HEK293 (cell line): ENCODE results near the gene ANKRD49.

Experiments used
- CTCF ChIA-PET: fragments of 350-600 bp; formaldehyde crosslinking; extraction: SDS; loops from one replicate; lab custom pipeline; 2021; ENCODE audit warnings: antibody characterized with exemption; lab: Yijun Ruan, JAX
- POLR2A ChIA-PET: fragments of 300-600 bp; formaldehyde crosslinking; extraction: SDS; loops from one replicate; lab custom pipeline; 2020; ENCODE audit warnings: antibody characterized with exemption, inconsistent platforms; lab: Yijun Ruan, JAX
- H3K27ac ChIP-seq: fragments of 200-500 bp; sonication (Bioruptor generic); 2 replicates; pipeline ENCODE4 v1.5.1; 2014; ENCODE audit warnings: low read depth, low read length, control low read depth, inconsistent platforms; ENCODE audit errors: extremely low read depth
- H3K36me3 ChIP-seq, 2 experiments: fragments of 200-500 bp in 1 of 2; sonication (Bioruptor generic) in 1 of 2; 1 replicate in 1 of 2; 2 replicates in 1 of 2; pipeline ENCODE4 v1.5.1; 2014 to 2017; ENCODE audit warnings: inconsistent platforms in 2 of 2, low read length in 2 of 2; ENCODE audit not compliant: control insufficient read depth in 2 of 2, insufficient read depth in 1 of 2
- H3K4me1 ChIP-seq: fragments of 200-500 bp; sonication (Bioruptor generic); 2 replicates; pipeline ENCODE4 v1.5.1; 2014; ENCODE audit warnings: mild to moderate bottlenecking, low read length, inconsistent platforms; ENCODE audit not compliant: control insufficient read depth, insufficient read depth
- H3K4me3 ChIP-seq: 2 replicates; pipeline ENCODE4 v1.5.1; 2011; ENCODE audit warnings: low read depth, mild to moderate bottlenecking, control low read depth, low read length, moderate library complexity
- H3K9me3 ChIP-seq: fragments of 200-500 bp; sonication (Bioruptor generic); 2 replicates; pipeline ENCODE4 v1.5.1; 2014; ENCODE audit warnings: low read depth, low read length, inconsistent platforms; ENCODE audit not compliant: control insufficient read depth, insufficient read depth
- HOXD13 ChIP-seq: sonication (generic); formaldehyde crosslinking; IDR thresholded peaks from 2 replicates; pipeline ENCODE4 v1.8.0; 2022; ENCODE audit warnings: missing genetic modification reagents, borderline replicate concordance
- KLF7 ChIP-seq: fragments of 450-650 bp; formaldehyde crosslinking; IDR thresholded peaks from 2 replicates; pipeline ENCODE4 v1.5.1; 2016; ENCODE audit warnings: missing biosample characterization, missing genetic modification characterization, borderline replicate concordance
- RBAK ChIP-seq: fragments of 450-650 bp; formaldehyde crosslinking; IDR thresholded peaks from 2 replicates; pipeline ENCODE4 v1.5.1; 2016; ENCODE audit warnings: missing biosample characterization, missing genetic modification characterization
- REPIN1 ChIP-seq: fragments of 450-650 bp; formaldehyde crosslinking; IDR thresholded peaks from 2 replicates; pipeline ENCODE4 v1.5.1; 2017; ENCODE audit warnings: missing biosample characterization, missing genetic modification characterization, low read depth
- SETDB1 ChIP-seq: IDR thresholded peaks from one replicate; pipeline ENCODE4 v1.6.1; 2017; ENCODE audit warnings: mild to moderate bottlenecking, low read length, moderate library complexity, mixed read lengths; ENCODE audit not compliant: insufficient read length
- SP7 ChIP-seq: fragments of 450-650 bp; formaldehyde crosslinking; IDR thresholded peaks from 2 replicates; pipeline ENCODE4 v1.5.1; 2016; ENCODE audit warnings: missing biosample characterization, missing genetic modification characterization
- ZNF155 ChIP-seq: fragments of 450-650 bp; formaldehyde crosslinking; IDR thresholded peaks from 2 replicates; pipeline ENCODE4 v1.5.1; 2016; ENCODE audit warnings: missing biosample characterization, missing genetic modification characterization
- ZNF16 ChIP-seq: fragments of 450-650 bp; formaldehyde crosslinking; IDR thresholded peaks from 2 replicates; pipeline ENCODE4 v1.5.1; 2016; ENCODE audit warnings: low read depth, missing biosample characterization, missing genetic modification characterization
- ZNF18 ChIP-seq: fragments of 450-650 bp; formaldehyde crosslinking; IDR thresholded peaks from 2 replicates; pipeline ENCODE4 v1.5.1; 2016; ENCODE audit warnings: missing biosample characterization, missing genetic modification characterization
- ZNF184 ChIP-seq: fragments of 450-650 bp; IDR thresholded peaks from 2 replicates; pipeline ENCODE4 v1.5.1; 2018; ENCODE audit warnings: missing biosample characterization, mild to moderate bottlenecking, missing genetic modification characterization
- ZNF223 ChIP-seq: fragments of 450-650 bp; formaldehyde crosslinking; IDR thresholded peaks from 2 replicates; pipeline ENCODE4 v1.5.1; 2016; ENCODE audit warnings: missing biosample characterization, missing genetic modification characterization
- ZNF26 ChIP-seq: fragments of 450-650 bp; formaldehyde crosslinking; IDR thresholded peaks from 2 replicates; pipeline ENCODE4 v1.5.1; 2016; ENCODE audit warnings: missing biosample characterization, missing genetic modification characterization
- ZNF302 ChIP-seq: fragments of 450-650 bp; formaldehyde crosslinking; IDR thresholded peaks from 2 replicates; pipeline ENCODE4 v1.5.1; 2016; ENCODE audit warnings: missing biosample characterization, missing genetic modification characterization, low read depth
- ZNF311 ChIP-seq: fragments of 450-650 bp; formaldehyde crosslinking; IDR thresholded peaks from 2 replicates; pipeline ENCODE4 v1.5.1; 2017; ENCODE audit warnings: missing biosample characterization, missing genetic modification characterization, borderline replicate concordance
- ZNF362 ChIP-seq: fragments of 450-650 bp; formaldehyde crosslinking; IDR thresholded peaks from 2 replicates; pipeline ENCODE4 v1.5.1; 2016; ENCODE audit warnings: missing biosample characterization, missing genetic modification characterization
- ZNF391 ChIP-seq: fragments of 450-650 bp; formaldehyde crosslinking; IDR thresholded peaks from 2 replicates; pipeline ENCODE4 v1.5.1; 2016; ENCODE audit warnings: low read depth, missing biosample characterization, missing genetic modification characterization, borderline replicate concordance
- ZNF423 ChIP-seq: fragments of 450-650 bp; formaldehyde crosslinking; IDR thresholded peaks from 2 replicates; pipeline ENCODE4 v1.5.1; 2016; ENCODE audit warnings: missing biosample characterization, missing genetic modification characterization
- ZNF473 ChIP-seq: fragments of 450-650 bp; formaldehyde crosslinking; IDR thresholded peaks from 2 replicates; pipeline ENCODE4 v1.5.1; 2017; ENCODE audit warnings: missing biosample characterization, missing genetic modification characterization
- ZNF518A ChIP-seq: fragments of 450-650 bp; formaldehyde crosslinking; conservative IDR thresholded peaks from 2 replicates; pipeline ENCODE4 v1.5.1; 2016; ENCODE audit warnings: low read depth, missing biosample characterization, missing genetic modification characterization
- ZNF544 ChIP-seq: fragments of 450-650 bp; formaldehyde crosslinking; IDR thresholded peaks from 2 replicates; pipeline ENCODE4 v1.5.0; 2017; ENCODE audit warnings: missing biosample characterization, missing genetic modification characterization
- ZNF549 ChIP-seq: fragments of 450-650 bp; IDR thresholded peaks from 2 replicates; pipeline ENCODE4 v1.5.1; 2018; ENCODE audit warnings: missing biosample characterization, missing genetic modification characterization, mild to moderate bottlenecking, inconsistent platforms, moderate library complexity
- ZNF610 ChIP-seq: fragments of 450-650 bp; formaldehyde crosslinking; IDR thresholded peaks from 2 replicates; pipeline ENCODE4 v1.5.1; 2016; ENCODE audit warnings: missing biosample characterization, missing genetic modification characterization, borderline replicate concordance
- ZNF621 ChIP-seq: fragments of 450-650 bp; formaldehyde crosslinking; IDR thresholded peaks from 2 replicates; pipeline ENCODE4 v1.5.1; 2017; ENCODE audit warnings: missing biosample characterization, missing genetic modification characterization
- ZNF626 ChIP-seq: fragments of 450-650 bp; sonication (Bioruptor Pico); formaldehyde crosslinking; IDR thresholded peaks from 2 replicates; pipeline ENCODE4 v1.5.1; 2018; ENCODE audit warnings: missing biosample characterization, missing genetic modification characterization, inconsistent platforms
- ZNF747 ChIP-seq: fragments of 450-650 bp; formaldehyde crosslinking; IDR thresholded peaks from 2 replicates; pipeline ENCODE4 v1.5.1; 2016; ENCODE audit warnings: missing biosample characterization, missing genetic modification characterization
- ZNF792 ChIP-seq: fragments of 450-650 bp; formaldehyde crosslinking; IDR thresholded peaks from 2 replicates; pipeline ENCODE4 v1.5.1; 2016; ENCODE audit warnings: missing biosample characterization, missing genetic modification characterization
- ZNF843 ChIP-seq: fragments of 450-650 bp; formaldehyde crosslinking; IDR thresholded peaks from 2 replicates; pipeline ENCODE4 v1.5.1; 2016; ENCODE audit warnings: missing biosample characterization, missing genetic modification characterization

The ANKRD49 gene

GRCh38 chr11:94477624-94478023 lies 16.2 kb upstream of the ANKRD49 start:
- POLR2A ChIA-PET, result no interaction called here
- TF ChIP-seq HOXD13 (CRISPR knock-in tag) (no peak), ZNF311 (no peak), ZNF518A (no peak), ZNF184 (no peak), ZNF549 (no peak), ZNF155 (tag by site-specific recombination) (no peak), ZNF18 (tag by site-specific recombination) (no peak), ZNF362 (tag by site-specific recombination) (no peak), ZNF391 (no peak), ZNF843 (tag by site-specific recombination) (no peak), ZNF544 (no peak), ZNF223 (tag by site-specific recombination) (no peak), ZNF302 (tag by site-specific recombination) (no peak), REPIN1 (tag by site-specific recombination) (no peak)
- Histone ChIP-seq H3K4me3 (no peak overlapping the region), H3K4me1 (no peaks in the 10 kb centered on the region), H3K27ac (no peak overlapping the region), H3K9me3 (no peaks in the 10 kb centered on the region), H3K36me3 (peaks cover 16 to 82% of the 10 kb centered on the region in 2 experiments)
- CTCF ChIA-PET, result interaction anchor here (0.6 kb wide), 1 partner anchor 182 kb away, joined by 3 read pairs; no protein-coding TSS in a partner anchor

GRCh38 chr11:94481342-94481741 lies 12.4 kb upstream of the ANKRD49 start:
- ChIA-PET POLR2A (no interaction called here), CTCF (no interaction called here)
- no peak overlapping the region for H3K4me3 ChIP-seq
- H3K27ac ChIP-seq, result no peak overlapping the region
- no peaks in the 10 kb centered on the region for H3K4me1 ChIP-seq
- no peaks in the 10 kb centered on the region for H3K9me3 ChIP-seq
- peaks cover 36 to 86% of the 10 kb centered on the region in 2 experiments for H3K36me3 ChIP-seq
- no peak for TF ChIP-seq ZNF391
- TF ChIP-seq ZNF473 (tag by site-specific recombination), result no peak
- no peak for TF ChIP-seq ZNF610 (tag by site-specific recombination)
- no peak for TF ChIP-seq SETDB1
- no peak for TF ChIP-seq ZNF626 (tag by site-specific recombination)
- no peak for TF ChIP-seq ZNF747 (tag by site-specific recombination)
- TF ChIP-seq KLF7, result no peak
- TF ChIP-seq ZNF16 (tag by site-specific recombination), result no peak
- TF ChIP-seq ZNF792 (tag by site-specific recombination), result no peak
- no peak for TF ChIP-seq ZNF184
- no peak for TF ChIP-seq SP7 (tag by site-specific recombination)
- no peak for TF ChIP-seq RBAK (tag by site-specific recombination)
- no peak for TF ChIP-seq ZNF423 (tag by site-specific recombination)
- no peak for TF ChIP-seq ZNF223 (tag by site-specific recombination)
- TF ChIP-seq ZNF621 (tag by site-specific recombination), result no peak
- TF ChIP-seq ZNF26 (tag by site-specific recombination), result no peak
